H9 (cell line): Measurements from ENCODE around the gene RAB3C. TPM values are rescaled to one million over a fixed set of nuclear protein-coding genes. Genes with fewer than 3 reads are reported as not detected.

ENCODE experiments used
- DNase-seq: peaks from one replicate; pipeline ENCODE4 v3.0.0-alpha.2; 2017
- H2AFZ ChIP-seq: one replicate; pipeline ENCODE4 v1.6.1; 2013; ENCODE audit warnings: mild to moderate bottlenecking, low read length, control low read depth, moderate library complexity
- H2AK5ac ChIP-seq: 2 replicates; pipeline ENCODE4 v1.6.1; 2013; ENCODE audit warnings: low read length, control low read depth, mixed read lengths; ENCODE audit not compliant: insufficient read length
- H2BK120ac ChIP-seq: one replicate; pipeline ENCODE4 v1.6.1; 2013; ENCODE audit warnings: low read depth, mild to moderate bottlenecking, low read length, control low read depth, inconsistent platforms; ENCODE audit not compliant: poor library complexity, severe bottlenecking
- H2BK12ac ChIP-seq: 2 replicates; pipeline ENCODE4 v1.6.1; 2013; ENCODE audit warnings: low read length, control low read depth, mixed read lengths, low read depth; ENCODE audit not compliant: insufficient read length
- H2BK15ac ChIP-seq: 2 replicates; pipeline ENCODE4 v1.6.1; 2013; ENCODE audit warnings: low read depth, low read length, control low read depth
- H2BK20ac ChIP-seq: one replicate; pipeline ENCODE4 v1.6.1; 2013; ENCODE audit warnings: low read depth, mild to moderate bottlenecking, low read length, control low read depth, inconsistent platforms; ENCODE audit not compliant: poor library complexity, severe bottlenecking
- H2BK5ac ChIP-seq: 2 replicates; pipeline ENCODE4 v1.6.1; 2013; ENCODE audit warnings: low read length, control low read depth, mixed read lengths; ENCODE audit not compliant: insufficient read length
- H3K14ac ChIP-seq: 2 replicates; pipeline ENCODE4 v1.6.1; 2013; ENCODE audit warnings: low read length, control low read depth; ENCODE audit not compliant: insufficient read depth
- H3K18ac ChIP-seq: 2 replicates; pipeline ENCODE4 v1.6.1; 2013; ENCODE audit warnings: low read depth, mild to moderate bottlenecking, mixed read lengths, low read length, control low read depth; ENCODE audit not compliant: insufficient read length
- H3K23ac ChIP-seq: 2 replicates; pipeline ENCODE4 v1.6.1; 2013; ENCODE audit warnings: low read length, control low read depth, mixed read lengths, low read depth; ENCODE audit not compliant: insufficient read length
- H3K23me2 ChIP-seq: 2 replicates; pipeline ENCODE4 v1.6.1; 2013; ENCODE audit warnings: low read depth, mild to moderate bottlenecking, mixed read lengths, low read length, control low read depth; ENCODE audit not compliant: insufficient read length, poor library complexity, severe bottlenecking
- H3K27ac ChIP-seq: 2 replicates; pipeline ENCODE4 v1.5.1; 2013; ENCODE audit warnings: low read length, control low read depth, mixed read lengths, low read depth; ENCODE audit not compliant: insufficient read length
- H3K27me3 ChIP-seq: 2 replicates; pipeline ENCODE4 v1.6.1; 2013; ENCODE audit warnings: low read length, control low read depth, inconsistent platforms; ENCODE audit not compliant: insufficient read depth
- H3K4ac ChIP-seq: 2 replicates; pipeline ENCODE4 v1.6.1; 2013; ENCODE audit warnings: low read depth, mild to moderate bottlenecking, control low read depth, inconsistent platforms, low read length, moderate library complexity
- H3K4me1 ChIP-seq: 2 replicates; pipeline ENCODE4 v1.6.1; 2013; ENCODE audit warnings: low read length, control low read depth, inconsistent platforms; ENCODE audit not compliant: insufficient read depth
- H3K4me2 ChIP-seq: 2 replicates; pipeline ENCODE4 v1.6.1; 2013; ENCODE audit warnings: low read length, control low read depth, mixed read lengths; ENCODE audit not compliant: insufficient read length, insufficient read depth
- H3K56ac ChIP-seq: 2 replicates; pipeline ENCODE4 v1.6.1; 2013; ENCODE audit warnings: low read depth, mild to moderate bottlenecking, mixed read lengths, low read length, control low read depth; ENCODE audit not compliant: insufficient read length
- H3K79me1 ChIP-seq: 2 replicates; pipeline ENCODE4 v1.6.1; 2013; ENCODE audit warnings: low read depth, mild to moderate bottlenecking, moderate library complexity, low read length, control low read depth, inconsistent platforms; ENCODE audit not compliant: insufficient read depth, poor library complexity, severe bottlenecking
- H3K79me2 ChIP-seq: 2 replicates; pipeline ENCODE4 v1.6.1; 2013; ENCODE audit warnings: low read length, control low read depth, inconsistent platforms; ENCODE audit not compliant: insufficient read depth
- H3K9ac ChIP-seq: 2 replicates; pipeline ENCODE4 v1.6.1; 2013; ENCODE audit warnings: low read length, control low read depth, mixed read lengths; ENCODE audit not compliant: insufficient read length; ENCODE audit errors: extremely low read depth
- H3K9me3 ChIP-seq: one replicate; pipeline ENCODE4 v1.6.1; 2013; ENCODE audit warnings: low read depth, low read length, inconsistent platforms; ENCODE audit not compliant: control insufficient read depth
- H3T11ph ChIP-seq: one replicate; pipeline ENCODE4 v1.6.1; 2013; ENCODE audit warnings: mild to moderate bottlenecking, low read length, control low read depth, inconsistent platforms
- H4K20me1 ChIP-seq: one replicate; pipeline ENCODE4 v1.6.1; 2013; ENCODE audit not compliant: control insufficient read depth, insufficient read length, insufficient read depth
- H4K5ac ChIP-seq: 2 replicates; pipeline ENCODE4 v1.6.1; 2013; ENCODE audit warnings: low read depth, mild to moderate bottlenecking, mixed read lengths, low read length, control low read depth; ENCODE audit not compliant: insufficient read length
- H4K8ac ChIP-seq: replicated peaks from 2 replicates; pipeline ENCODE4 v1.6.1; 2013; ENCODE audit warnings: low read length, control low read depth, mixed read lengths, low read depth; ENCODE audit not compliant: insufficient read length
- H4K91ac ChIP-seq: 2 replicates; pipeline ENCODE4 v1.6.1; 2013; ENCODE audit warnings: low read depth, mild to moderate bottlenecking, moderate library complexity, mixed read lengths, low read length, control low read depth; ENCODE audit not compliant: insufficient read length
- H3K27ac Mint-ChIP-seq, 3 experiments: 2 replicates in 2 of 3; 3 replicates in 1 of 3; pipeline ENCODE4 v1.8.0; 2020 to 2021; ENCODE audit warnings: mixed read lengths in 3 of 3, mild to moderate bottlenecking in 1 of 3, moderate library complexity in 1 of 3
- H3K27me3 Mint-ChIP-seq: 2 replicates; pipeline ENCODE4 v1.8.0; 2021; ENCODE audit warnings: low read depth, mild to moderate bottlenecking, moderate library complexity, mixed read lengths
- H3K36me3 Mint-ChIP-seq, 3 experiments: 2 replicates in 2 of 3; 3 replicates in 1 of 3; pipeline ENCODE4 v1.8.0; 2020 to 2021; ENCODE audit warnings: low read depth in 3 of 3, mixed read lengths in 3 of 3; ENCODE audit not compliant: insufficient read depth in 1 of 3
- H3K4me1 Mint-ChIP-seq, 2 experiments: 2 replicates each; pipeline ENCODE4 v1.8.0; 2020; ENCODE audit warnings: mixed read lengths in 2 of 2
- H3K4me3 Mint-ChIP-seq, 2 experiments: 2 replicates in 1 of 2; 3 replicates in 1 of 2; pipeline ENCODE4 v1.8.0; 2020 to 2021; ENCODE audit warnings: mild to moderate bottlenecking in 2 of 2, mixed read lengths in 2 of 2, moderate library complexity in 1 of 2
- H3K9me3 Mint-ChIP-seq, 2 experiments: 2 replicates in 1 of 2; 3 replicates in 1 of 2; pipeline ENCODE4 v1.8.0; 2020; ENCODE audit warnings: mild to moderate bottlenecking in 2 of 2, mixed read lengths in 2 of 2, moderate library complexity in 1 of 2
- WGBS: extraction: QIAGEN DNeasy Blood & Tissue Kit; methylation state at CpG from one replicate; pipeline ENCODE4 v1.1.7; 2013; ENCODE audit warnings: missing lambda C conversion rate, low lambda C conversion rate, mixed read lengths; ENCODE audit not compliant: insufficient read length; ENCODE audit errors: extremely low coverage; 5-methylcytosine and 5-hydroxymethylcytosine counted together
- total RNA-seq: library from RNA; stranded (reverse); gene quantifications from 2 replicates; pipeline ENCODE4 v1.2.1, GENCODE V29; 2021
- TF ChIP-seq, protein P1 (sequence below): fragments of 200-600 bp; sonication (generic); conservative IDR thresholded peaks from 3 replicates; pipeline ENCODE4 v1.8.0; 2021; ENCODE audit warnings: antibody characterized with exemption, mild to moderate bottlenecking

RAB3C gene
- total RNA-seq, 1 experiment from 2014 or later = 16.3 TPM

DNA sequence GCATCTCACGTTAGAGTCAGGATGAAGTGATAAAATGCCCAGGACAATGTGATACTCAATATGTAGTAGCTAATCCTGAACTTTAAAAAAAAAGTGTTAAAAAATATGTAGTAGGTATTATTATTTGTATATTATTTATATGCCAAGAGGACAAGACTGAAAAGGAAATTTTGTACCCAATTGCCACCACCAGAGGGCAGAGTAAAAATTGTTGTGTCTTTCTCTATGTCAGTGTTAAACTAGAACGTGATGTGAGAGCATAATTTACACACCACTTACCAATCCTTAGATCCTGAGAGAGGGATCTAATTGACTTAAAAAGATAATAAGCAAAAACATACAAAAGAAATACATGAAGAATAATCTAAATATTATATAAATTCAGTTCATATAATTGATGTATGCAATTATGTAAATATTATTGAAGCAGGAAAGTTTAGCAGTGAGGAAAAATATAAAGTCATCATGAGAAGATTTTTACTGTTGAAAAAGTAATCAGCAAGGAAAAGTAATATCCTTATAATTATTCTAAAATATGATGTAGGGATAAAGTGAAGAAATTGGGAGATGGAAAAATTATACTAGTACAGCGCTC lies 288.9 kb downstream of the RAB3C start:
- H3K27me3 Mint-ChIP-seq = no peaks in the 10 kb centered on the region; the same call in 1 of the 2 replicates
- H3K23me2 ChIP-seq = no peaks in the 10 kb centered on the region
- H3K23ac ChIP-seq = no peak overlapping the region
- H2BK120ac ChIP-seq = no peak overlapping the region
- H4K91ac ChIP-seq = no peak overlapping the region
- H3K4ac ChIP-seq = no peak overlapping the region
- no peaks in the 10 kb centered on the region for H3K79me1 ChIP-seq
- TF ChIP-seq, protein P1, sequence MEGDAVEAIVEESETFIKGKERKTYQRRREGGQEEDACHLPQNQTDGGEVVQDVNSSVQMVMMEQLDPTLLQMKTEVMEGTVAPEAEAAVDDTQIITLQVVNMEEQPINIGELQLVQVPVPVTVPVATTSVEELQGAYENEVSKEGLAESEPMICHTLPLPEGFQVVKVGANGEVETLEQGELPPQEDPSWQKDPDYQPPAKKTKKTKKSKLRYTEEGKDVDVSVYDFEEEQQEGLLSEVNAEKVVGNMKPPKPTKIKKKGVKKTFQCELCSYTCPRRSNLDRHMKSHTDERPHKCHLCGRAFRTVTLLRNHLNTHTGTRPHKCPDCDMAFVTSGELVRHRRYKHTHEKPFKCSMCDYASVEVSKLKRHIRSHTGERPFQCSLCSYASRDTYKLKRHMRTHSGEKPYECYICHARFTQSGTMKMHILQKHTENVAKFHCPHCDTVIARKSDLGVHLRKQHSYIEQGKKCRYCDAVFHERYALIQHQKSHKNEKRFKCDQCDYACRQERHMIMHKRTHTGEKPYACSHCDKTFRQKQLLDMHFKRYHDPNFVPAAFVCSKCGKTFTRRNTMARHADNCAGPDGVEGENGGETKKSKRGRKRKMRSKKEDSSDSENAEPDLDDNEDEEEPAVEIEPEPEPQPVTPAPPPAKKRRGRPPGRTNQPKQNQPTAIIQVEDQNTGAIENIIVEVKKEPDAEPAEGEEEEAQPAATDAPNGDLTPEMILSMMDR = peak; percentile 80
- no peak overlapping the region for H3K18ac ChIP-seq
- H3K9ac ChIP-seq = no peak overlapping the region
- H2BK12ac ChIP-seq = no peak overlapping the region
- H3K27ac Mint-ChIP-seq = no peak overlapping the region
- DNase-seq = no peak
- WGBS = no CpG with 5 or more reads among the region's 3 CpGs
- no peaks in the 10 kb centered on the region for H3K36me3 Mint-ChIP-seq
- H4K20me1 ChIP-seq = no peaks in the 10 kb centered on the region
- H2BK20ac ChIP-seq = no peak overlapping the region
- H3K4me1 Mint-ChIP-seq = no peaks in the 10 kb centered on the region
- H2AK5ac ChIP-seq = no peak overlapping the region
- H4K8ac ChIP-seq = no peak overlapping the region
- H3K9me3 Mint-ChIP-seq = no peaks in the 10 kb centered on the region
- no peaks in the 10 kb centered on the region for H3K27me3 ChIP-seq
- no peaks in the 10 kb centered on the region for H3K4me1 ChIP-seq
- H2BK5ac ChIP-seq = no peak overlapping the region
- H3K4me3 Mint-ChIP-seq = no peak overlapping the region
- H3K4me2 ChIP-seq = no peak overlapping the region
- H2BK15ac ChIP-seq = no peak overlapping the region
- no peak overlapping the region for H3K27ac ChIP-seq
- H3K56ac ChIP-seq = no peak overlapping the region
- H4K5ac ChIP-seq = no peak overlapping the region
- H3K79me2 ChIP-seq = no peaks in the 10 kb centered on the region
- no peak overlapping the region for H3T11ph ChIP-seq
- no peak overlapping the region for H2AFZ ChIP-seq
- no peak overlapping the region for H3K14ac ChIP-seq
- H3K9me3 ChIP-seq = no peaks in the 10 kb centered on the region
